Measurements from ENCODE around the gene HFE. TPM values are rescaled to one million over a fixed set of nuclear protein-coding genes. Genes with fewer than 3 reads are reported as not detected.

HFE gene
- total and polyA plus RNA-seq, 2 of the 13 experiments (the other 11 are each of a cell fraction or from before 2014, with no cell fraction given) = 3.7 to 6.3 TPM

GRCh38 chr6:26122793-26123674, 35.8 kb downstream of the HFE start (continued):
- TF ChIP-seq RERE (CRISPR knock-in tag; IDR thresholded peaks at IDR 0.05; ENCODE audit: low read depth) = peak; percentile 15; the same call in 1 of the 2 replicates
- TF ChIP-seq TCF7L2 (IDR thresholded peaks at IDR 0.05; ENCODE audit: low read depth, low read length) = no peak
- peak; percentile 71 for TF ChIP-seq GMEB1 (CRISPR knock-in tag; IDR thresholded peaks at IDR 0.05; ENCODE audit: borderline replicate concordance)
- peak; percentile 61; the same call in 1 of the 2 replicates for TF ChIP-seq ZNF788 (CRISPR knock-in tag; IDR thresholded peaks at IDR 0.05; ENCODE audit: borderline replicate concordance)
- peak; percentile 88 for TF ChIP-seq THAP11 (CRISPR knock-in tag; IDR thresholded peaks at IDR 0.05)
- TF ChIP-seq RFX5 (IDR thresholded peaks at IDR 0.05; ENCODE audit: low read depth, low read length) = peak; percentile 62
- TF ChIP-seq SETDB1 (CRISPR knock-in tag; IDR thresholded peaks at IDR 0.05; ENCODE audit: borderline replicate concordance) = no peak
- peak; percentile 94 for TF ChIP-seq ERF (CRISPR knock-in tag; IDR thresholded peaks at IDR 0.05)
- no peak for TF ChIP-seq ZNF614 (CRISPR knock-in tag; IDR thresholded peaks at IDR 0.05; ENCODE audit: borderline replicate concordance)
- 0 out of 2 replicates have a peak, but pooled peaks have one; percentile 35 for TF ChIP-seq ZNF615 (CRISPR knock-in tag; IDR thresholded peaks at IDR 0.05; ENCODE audit: borderline replicate concordance)
- no peak; the same call in 1 of the 2 replicates for TF ChIP-seq ZSCAN20 (CRISPR knock-in tag; IDR thresholded peaks at IDR 0.05; ENCODE audit: borderline replicate concordance)
- TF ChIP-seq ZNF570 (CRISPR knock-in tag; IDR thresholded peaks at IDR 0.05; ENCODE audit: borderline replicate concordance) = no peak
- TF ChIP-seq ZNF766 (CRISPR knock-in tag; IDR thresholded peaks at IDR 0.05; ENCODE audit: borderline replicate concordance) = no peak
- peak; percentile 82 for TF ChIP-seq ZNF879 (CRISPR knock-in tag; IDR thresholded peaks at IDR 0.05)
- no peak for TF ChIP-seq NKX3-1 (CRISPR knock-in tag; IDR thresholded peaks at IDR 0.05)
- no peak for TF ChIP-seq THYN1 (CRISPR knock-in tag; IDR thresholded peaks at IDR 0.05; ENCODE audit: borderline replicate concordance, low read depth)
- TF ChIP-seq ZNF343 (CRISPR knock-in tag; IDR thresholded peaks at IDR 0.05) = no peak
- TF ChIP-seq ZNF468 (CRISPR knock-in tag; IDR thresholded peaks at IDR 0.05) = no peak
- TF ChIP-seq ZNF414 (CRISPR knock-in tag; IDR thresholded peaks at IDR 0.05) = peak; percentile 91; the same call in 1 of the 2 replicates
- TF ChIP-seq RXRA (CRISPR knock-in tag; IDR thresholded peaks at IDR 0.05) = peak; percentile 53; the same call in 1 of the 2 replicates
- TF ChIP-seq KDM5B (CRISPR knock-in tag; IDR thresholded peaks at IDR 0.05; ENCODE audit: borderline replicate concordance) = peak; percentile 51; the same call in 1 of the 2 replicates
- TF ChIP-seq DMAP1 (CRISPR knock-in tag; IDR thresholded peaks at IDR 0.05) = peak; percentile 71; the same call in 1 of the 2 replicates
- no peak for TF ChIP-seq ARNT (IDR thresholded peaks at IDR 0.05)
